Tibial artery (tissue), 4 donors: ENCODE data around the gene CUX1.

ENCODE experiments used
- DNase-seq, 2 donors: peaks; one replicate each; pipeline ENCODE4 v3.0.0-alpha.2; 2019
- H3K27ac ChIP-seq, 2 donors: fragments of 200-600 bp; sonication (generic) in 1 of 2; 1 replicate in 1 of 2; 2 replicates in 1 of 2; pipeline ENCODE4 v1.5.1; 2018 to 2019; ENCODE audit warnings: mild to moderate bottlenecking in 1 of 2
- H3K27me3 ChIP-seq, 2 donors: fragments of 200-600 bp; sonication (generic) in 1 of 2; one replicate each; pipeline versions ENCODE4 v1.5.1 to v1.6.0; 2016 to 2019
- H3K36me3 ChIP-seq, 3 donors: fragments of 200-600 bp; sonication (generic) in 2 of 3; one replicate each; pipeline ENCODE4 v1.5.1; 2016 to 2019; ENCODE audit warnings: mild to moderate bottlenecking in 2 of 3
- H3K4me1 ChIP-seq, 4 donors: fragments of 200-600 bp; sonication (generic) in 2 of 4; 1 replicate in 3 of 4; 2 replicates in 1 of 4; pipeline ENCODE4 v1.5.1; 2016 to 2019
- H3K4me3 ChIP-seq, 2 donors: fragments of 200-600 bp; sonication (generic) in 1 of 2; 1 replicate in 1 of 2; 2 replicates in 1 of 2; pipeline ENCODE4 v1.5.1; 2018 to 2019; ENCODE audit warnings: mild to moderate bottlenecking in 2 of 2
- H3K9me3 ChIP-seq, 3 donors: fragments of 200-600 bp; sonication (generic) in 1 of 3; one replicate each; pipeline ENCODE4 v1.5.1; 2016 to 2019
- CTCF ChIP-seq, 2 experiments: fragments of 200-600 bp in 1 of 2; fragments of 450-650 bp in 1 of 2; IDR thresholded peaks; one replicate each; pipeline ENCODE4 v1.5.1; 2017 to 2019; ENCODE audit warnings: antibody characterized with exemption in 2 of 2, mild to moderate bottlenecking in 1 of 2, moderate library complexity in 1 of 2
- intact Hi-C: fragments of 100-400 bp; cut with DNase I; formaldehyde crosslinking; loops from one replicate; pipeline ENCODE4 v1.15.0; 2023; ENCODE audit warnings: low total_unique reads

Gene CUX1

GRCh38 chr7:102115181-102115580 lies 297.8 kb downstream of the CUX1 start:
- TF ChIP-seq CTCF (IDR thresholded peaks at IDR 0.05): no peak
- no peaks in the 10 kb centered on the region for H3K9me3 ChIP-seq
- H3K27me3 ChIP-seq: no peaks in the 10 kb centered on the region
- no peak overlapping the region for H3K27ac ChIP-seq
- H3K4me3 ChIP-seq: no peak overlapping the region
- peaks cover 21 to 52% (median 40%) of the 10 kb centered on the region in 3 donors for H3K36me3 ChIP-seq
- DNase-seq: no peak
- no peaks in the 10 kb centered on the region for H3K4me1 ChIP-seq
- intact Hi-C loops: no loop called here

- intact Hi-C loops: no loop called here
- H3K27me3 ChIP-seq: no peaks in the 10 kb centered on the region
- no peak overlapping the region for H3K4me3 ChIP-seq
- H3K9me3 ChIP-seq: no peaks in the 10 kb centered on the region
- no peaks in the 10 kb centered on the region for H3K4me1 ChIP-seq
- no peak for DNase-seq
- no peak for TF ChIP-seq CTCF (IDR thresholded peaks at IDR 0.05)
- H3K36me3 ChIP-seq: peaks cover 21 to 52% (median 40%) of the 10 kb centered on the region in 3 donors
- H3K27ac ChIP-seq: no peak overlapping the region
These were observed 298.5 kb downstream of the CUX1 start for GRCh38 chr7:102115931-102116330.

DNA sequence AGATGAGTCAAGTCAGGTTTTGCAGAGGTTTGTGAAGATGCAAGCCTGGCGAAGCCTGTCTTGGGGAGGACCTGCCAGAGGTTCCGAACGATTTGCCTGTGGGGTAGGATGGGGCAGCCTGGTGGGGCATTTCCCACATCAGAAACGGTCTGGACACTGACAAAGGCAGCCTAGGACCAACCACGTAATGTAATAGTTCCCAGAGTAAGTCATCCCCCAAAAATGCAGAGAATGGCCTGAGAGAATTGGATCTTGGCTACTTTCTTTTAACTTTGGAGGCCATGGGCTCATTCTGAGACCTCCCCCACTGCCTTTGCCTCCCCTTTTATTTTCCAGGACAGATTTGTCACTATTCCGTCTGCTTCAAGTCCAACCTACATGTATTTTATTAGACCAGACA lies 300.3 kb downstream of the CUX1 start:
- TF ChIP-seq CTCF (IDR thresholded peaks at IDR 0.05): no peak
- H3K4me3 ChIP-seq: no peak overlapping the region
- no peak overlapping the region for H3K27ac ChIP-seq
- H3K27me3 ChIP-seq: no peaks in the 10 kb centered on the region
- no peak for DNase-seq
- H3K9me3 ChIP-seq: no peaks in the 10 kb centered on the region
- intact Hi-C loops: no loop called here
- H3K36me3 ChIP-seq: peaks cover 16 to 34% (median 33%) of the 10 kb centered on the region in 3 donors
- no peaks in the 10 kb centered on the region for H3K4me1 ChIP-seq

GRCh38 chr7:102119213-102119651 lies 301.8 kb downstream of the CUX1 start:
- no peak overlapping the region for H3K27ac ChIP-seq
- H3K4me1 ChIP-seq: no peaks in the 10 kb centered on the region
- H3K27me3 ChIP-seq: no peaks in the 10 kb centered on the region
- H3K36me3 ChIP-seq: peaks cover 16 to 23% (median 22%) of the 10 kb centered on the region in 3 donors
- no peak for DNase-seq
- intact Hi-C loops: no loop called here
- no peaks in the 10 kb centered on the region for H3K9me3 ChIP-seq
- TF ChIP-seq CTCF (IDR thresholded peaks at IDR 0.05): no peak
- no peak overlapping the region for H3K4me3 ChIP-seq

DNA sequence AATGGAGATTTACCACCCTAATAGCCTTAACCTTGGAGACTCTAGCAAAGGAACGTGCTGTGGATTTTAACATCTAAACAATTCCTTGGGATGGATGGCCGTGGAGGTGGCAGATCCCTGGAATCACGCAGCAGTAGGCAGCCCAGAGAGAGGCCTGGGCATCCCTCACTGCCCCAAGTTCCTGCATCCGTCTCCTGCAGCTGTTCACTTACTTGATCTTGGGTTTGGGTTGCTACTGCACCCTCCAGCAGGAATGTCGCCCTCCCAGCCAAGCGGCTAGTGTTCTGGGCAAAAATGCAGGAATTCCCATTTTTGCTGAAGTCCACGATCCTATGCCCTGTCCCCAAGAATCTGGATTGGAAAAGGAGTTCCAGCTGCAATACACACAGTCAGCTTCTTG lies 302.5 kb downstream of the CUX1 start:
- Histone ChIP-seq H3K36me3 (peaks cover 16 to 20% (median 18%) of the 10 kb centered on the region in 3 donors), H3K27ac (no peak overlapping the region), H3K4me3 (no peak overlapping the region), H3K9me3 (no peaks in the 10 kb centered on the region), H3K4me1 (peaks cover 0 to 3% (median under 1%) of the 10 kb centered on the region in 4 donors), H3K27me3 (no peaks in the 10 kb centered on the region)
- intact Hi-C loops: no loop called here
- no peak for DNase-seq
- no peak for TF ChIP-seq CTCF (IDR thresholded peaks at IDR 0.05)

DNA sequence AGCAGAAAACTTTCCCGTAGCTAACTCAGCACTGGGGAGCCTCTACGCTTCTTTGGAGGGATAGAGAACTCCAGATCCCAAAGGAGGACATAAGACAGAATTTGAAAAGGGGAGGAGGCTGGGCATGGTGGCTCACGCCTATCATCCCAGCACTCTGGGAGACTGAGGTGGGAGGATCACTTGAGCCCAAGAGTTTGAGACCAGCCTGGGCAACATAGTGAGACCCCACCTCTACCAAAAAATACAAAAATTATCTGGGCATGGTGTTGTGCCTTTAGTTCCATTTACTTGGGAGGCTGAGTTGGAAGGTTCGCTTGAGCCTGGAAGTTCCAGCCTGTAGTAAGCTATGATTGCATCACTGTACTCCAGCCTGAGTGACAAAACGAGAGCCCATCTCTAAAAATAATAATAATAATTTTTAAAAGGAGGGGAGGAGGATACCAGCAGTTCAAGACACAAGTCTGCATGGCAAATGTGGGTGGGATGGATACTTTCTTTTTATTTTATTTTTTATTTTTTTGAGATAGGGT lies 303.3 kb downstream of the CUX1 start:
- no peaks in the 10 kb centered on the region for H3K9me3 ChIP-seq
- TF ChIP-seq CTCF (IDR thresholded peaks at IDR 0.05): no peak
- intact Hi-C loops: no loop called here
- H3K36me3 ChIP-seq: peaks cover 8 to 12% (median 10%) of the 10 kb centered on the region in 3 donors
- peaks cover 0 to 11% (median 2%) of the 10 kb centered on the region in 4 donors for H3K4me1 ChIP-seq
- H3K27me3 ChIP-seq: no peaks in the 10 kb centered on the region
- H3K27ac ChIP-seq: no peak overlapping the region
- no peak overlapping the region for H3K4me3 ChIP-seq
- DNase-seq: no peak
